ENCODE results near the gene CD46. TPM values are rescaled to one million over a fixed set of nuclear protein-coding genes. Genes with fewer than 3 reads are reported as not detected.
A peak's percentile ranks its signal among the peaks of the same experiment; 100 is the strongest.

CD46 gene
- total and polyA plus RNA-seq, 7 donors: 18.6 to 143 (median 104) TPM

DNA sequence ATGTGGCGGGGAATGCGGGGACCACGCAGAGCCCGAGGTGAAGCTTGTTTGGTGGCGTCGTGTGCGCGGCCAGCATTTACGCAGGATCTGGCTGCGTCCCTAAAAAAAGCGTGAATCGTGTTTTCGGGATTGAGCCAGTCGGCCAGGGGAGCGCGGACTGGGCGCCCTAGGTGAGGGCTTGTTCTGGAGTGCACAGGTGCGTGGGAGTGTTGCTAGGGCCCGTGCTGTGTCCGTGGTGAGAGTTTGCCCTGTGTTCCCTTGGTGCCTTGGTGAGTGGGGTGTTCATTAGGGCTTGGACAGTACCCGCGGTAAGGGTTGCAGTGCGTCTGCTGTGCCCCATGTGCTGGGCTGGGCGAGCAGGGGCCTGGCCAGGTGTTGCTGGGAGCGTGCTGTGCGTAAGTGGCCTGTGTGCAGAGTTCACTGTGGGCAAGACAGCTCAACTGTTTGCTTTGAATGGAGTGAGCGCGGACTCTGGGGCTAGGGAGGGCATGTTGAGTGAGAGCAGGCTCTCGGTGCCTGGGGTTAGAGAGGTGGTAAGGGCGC, 673 bp downstream of the CD46 start:
- peak overlapping the region; percentile 82 to 94 (median 88) for H3K27ac ChIP-seq
- intact Hi-C loops (cut with DNase I): loop anchor here (5.0 kb wide), 2 partner anchors 45 to 700 kb away; partner anchors contain the start of genes PFKFB2 and YOD1
- peak overlapping the region; percentile 75 to 93 (median 79) for H3K4me3 ChIP-seq
- H3K36me3 ChIP-seq: peaks cover 0 to 7% (median under 1%) of the 10 kb centered on the region in 4 donors
- 0 to 1% methylated on average over 30 of the region's 30 CpGs for WGBS, 2 donors
- TF ChIP-seq EP300 (IDR thresholded peaks at IDR 0.05) (no peak), CTCF (IDR thresholded peaks at IDR 0.05) (no peak), POLR2A (IDR thresholded peaks at IDR 0.05) (no peak), POLR2AphosphoS5 (IDR thresholded peaks at IDR 0.05) (no peak)
- no peaks in the 10 kb centered on the region for H3K9me3 ChIP-seq
- H3K27me3 ChIP-seq: no peaks in the 10 kb centered on the region
- peaks cover 0 to 50% (median 42%) of the 10 kb centered on the region in 4 donors for H3K4me1 ChIP-seq
- peak; percentile 65 for DNase-seq

- H3K4me3 ChIP-seq: peak overlapping the region in 2 of 4 donors; percentile 75 to 93
- intact Hi-C loops (cut with DNase I): loop anchor here (5.0 kb wide), 2 partner anchors 44 to 701 kb away; partner anchors contain the start of genes PFKFB2 and YOD1
- no peak for TF ChIP-seq POLR2A (IDR thresholded peaks at IDR 0.05)
- no peaks in the 10 kb centered on the region for H3K9me3 ChIP-seq
- DNase-seq: no peak
- H3K4me1 ChIP-seq: peaks cover 0 to 50% (median 42%) of the 10 kb centered on the region in 4 donors
- H3K27me3 ChIP-seq: no peaks in the 10 kb centered on the region
- H3K27ac ChIP-seq: no peak overlapping the region
- H3K36me3 ChIP-seq: peaks cover 0 to 18% (median 5%) of the 10 kb centered on the region in 4 donors
- WGBS, 2 donors: 23 to 64% methylated on average over 7 of the region's 7 CpGs
These were observed 1.8 kb downstream of the CD46 start for GRCh38 chr1:207753611-207754010.

DNA sequence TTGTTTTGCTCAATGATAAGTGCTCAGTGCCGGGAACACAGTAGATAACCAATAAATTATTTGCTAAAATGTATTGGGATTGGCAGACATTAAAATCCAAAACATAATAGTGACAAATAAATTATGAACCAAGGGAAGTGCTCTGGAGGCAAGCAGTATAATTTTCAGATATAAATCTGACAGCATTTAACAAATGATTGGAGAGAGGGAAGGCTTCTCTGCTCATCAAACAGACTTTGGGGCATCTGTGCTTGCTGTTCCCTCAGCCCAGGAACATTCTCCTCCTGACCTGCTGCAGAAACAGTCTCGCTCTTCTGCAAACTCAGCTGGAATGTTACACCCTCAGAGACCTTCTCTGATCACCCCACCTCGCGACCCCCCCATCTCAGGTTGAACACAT, 2.2 kb downstream of the CD46 start:
- 12 to 60% methylated on average over 4 of the region's 4 CpGs for WGBS, 2 donors
- Histone ChIP-seq H3K27me3 (no peaks in the 10 kb centered on the region), H3K27ac (no peak overlapping the region), H3K9me3 (no peaks in the 10 kb centered on the region), H3K36me3 (peaks cover 0 to 22% (median 5%) of the 10 kb centered on the region in 4 donors), H3K4me1 (peaks cover 0 to 50% (median 42%) of the 10 kb centered on the region in 4 donors), H3K4me3 (no peak overlapping the region)
- intact Hi-C loops (cut with DNase I): loop anchor here (5.0 kb wide), 2 partner anchors 43 to 702 kb away; partner anchors contain the start of genes PFKFB2 and YOD1
- DNase-seq: no peak
- TF ChIP-seq POLR2A (IDR thresholded peaks at IDR 0.05): no peak
- TF ChIP-seq EP300 (IDR thresholded peaks at IDR 0.05): no peak
- no peak for TF ChIP-seq CTCF (IDR thresholded peaks at IDR 0.05)
- no peak for TF ChIP-seq POLR2AphosphoS5 (IDR thresholded peaks at IDR 0.05)

GRCh38 chr1:207754974-207755700, 3.3 kb downstream of the CD46 start:
- no peak overlapping the region for H3K4me3 ChIP-seq
- TF ChIP-seq POLR2A (IDR thresholded peaks at IDR 0.05) (no peak), POLR2AphosphoS5 (IDR thresholded peaks at IDR 0.05) (no peak), EP300 (IDR thresholded peaks at IDR 0.05) (no peak), CTCF (IDR thresholded peaks at IDR 0.05) (no peak)
- no peaks in the 10 kb centered on the region for H3K9me3 ChIP-seq
- 66 to 78% methylated on average over 7 of the region's 7 CpGs for WGBS, 2 donors
- peaks cover 0 to 33% (median 12%) of the 10 kb centered on the region in 4 donors for H3K36me3 ChIP-seq
- DNase-seq: no peak
- intact Hi-C loops (cut with DNase I): loop anchor here (5.0 kb wide), 2 partner anchors 42 to 703 kb away; partner anchors contain the start of genes PFKFB2 and YOD1
- H3K27me3 ChIP-seq: no peaks in the 10 kb centered on the region
- H3K27ac ChIP-seq: no peak overlapping the region
- peaks cover 0 to 50% (median 42%) of the 10 kb centered on the region in 4 donors for H3K4me1 ChIP-seq

All from sigmoid colon (tissue), 7 donors.